Stomach (tissue), 9 donors: Measurements from ENCODE around the gene AKT1S1. TPM values are rescaled to one million over a fixed set of nuclear protein-coding genes. Genes with fewer than 3 reads are reported as not detected.

ENCODE experiments used
- DNase-seq, 2 donors: peaks; one replicate each; pipeline versions ENCODE4 v3.0.0 to v3.0.0-alpha.2; 2013 to 2019
- H3K27ac ChIP-seq, 5 donors: fragments of 200-600 bp in 4 of 5; sonication (generic) in 4 of 5; one replicate each; pipeline ENCODE4 v1.5.1; 2013 to 2019; ENCODE audit warnings: mild to moderate bottlenecking in 1 of 5, moderate library complexity in 1 of 5
- H3K27me3 ChIP-seq, 3 donors: fragments of 200-600 bp; sonication (generic); one replicate each; pipeline ENCODE4 v1.5.1; 2017 to 2019; ENCODE audit warnings: mixed run types in 1 of 3
- H3K36me3 ChIP-seq, 4 donors: fragments of 200-600 bp; sonication (generic); 1 replicate in 3 of 4; 2 replicates in 1 of 4; pipeline ENCODE4 v1.5.1; 2016 to 2019
- H3K4me1 ChIP-seq, 4 donors: fragments of 200-600 bp; sonication (generic); one replicate each; pipeline ENCODE4 v1.5.1; 2016 to 2019
- H3K4me3 ChIP-seq, 4 donors: fragments of 200-600 bp; sonication (generic) in 3 of 4; one replicate each; pipeline ENCODE4 v1.5.1; 2016 to 2019; ENCODE audit warnings: mild to moderate bottlenecking in 1 of 4
- H3K9me3 ChIP-seq, 4 donors: fragments of 200-600 bp; sonication (generic); one replicate each; pipeline ENCODE4 v1.5.1; 2016 to 2019
- EP300 ChIP-seq: sonication (generic); formaldehyde crosslinking; IDR thresholded peaks from one replicate; pipeline ENCODE4 v1.6.1; 2017; ENCODE audit warnings: antibody characterized with exemption
- POLR2A ChIP-seq, 4 donors: fragments of 450-650 bp; IDR thresholded peaks; one replicate each; pipeline ENCODE4 v1.6.1; 2016; ENCODE audit warnings: antibody characterized with exemption in 4 of 4, control low read depth in 2 of 4, mild to moderate bottlenecking in 1 of 4, moderate library complexity in 1 of 4
- POLR2AphosphoS5 ChIP-seq, 3 donors: sonication (generic); formaldehyde crosslinking; IDR thresholded peaks; one replicate each; pipeline ENCODE4 v1.6.1; 2016; ENCODE audit warnings: antibody characterized with exemption in 3 of 3
- WGBS, 5 donors: extraction: QIAGEN DNeasy Blood & Tissue Kit in 3 of 5; methylation state at CpG; one replicate each; pipeline versions ENCODE4 v1.1.5 to v1.1.7; 2013 to 2018; 5-methylcytosine and 5-hydroxymethylcytosine counted together
- intact Hi-C: fragments of 100-400 bp; cut with DNase I; formaldehyde crosslinking; loops from one replicate; pipeline ENCODE4 v1.15.1; 2023; ENCODE audit warnings: low total_unique reads
- polyA plus RNA-seq, 3 donors: library from polyadenylated mRNA; stranded (reverse); fragments of 200-250 nt; gene quantifications; one replicate each; pipeline ENCODE4 v1.2.3, GENCODE V29; 2013
- total RNA-seq, 5 donors: library from RNA; depleted of rRNA; stranded (reverse); fragments of >200 nt; gene quantifications; one replicate each; pipeline versions ENCODE4 v1.1.0 to v1.2.3, GENCODE V29; 2014 to 2016
- TF ChIP-seq, protein P1 (sequence below), 7 experiments: fragments of 450-650 bp in 4 of 7; fragments of 200-600 bp in 3 of 7; sonication (generic) in 3 of 7; IDR thresholded peaks; one replicate each; pipeline ENCODE4 v1.5.1; 2016 to 2019; ENCODE audit warnings: antibody characterized with exemption in 7 of 7, control low read depth in 2 of 7, mild to moderate bottlenecking in 1 of 7
- donor health status: healthy with polysubstance abuse.
- donor health status: Bipolar disorder and iron deficiency.
- donor health status: healthy.

The AKT1S1 gene
- total and polyA plus RNA-seq, 8 donors: 3.5 to 63.7 (median 29.1) TPM

DNA sequence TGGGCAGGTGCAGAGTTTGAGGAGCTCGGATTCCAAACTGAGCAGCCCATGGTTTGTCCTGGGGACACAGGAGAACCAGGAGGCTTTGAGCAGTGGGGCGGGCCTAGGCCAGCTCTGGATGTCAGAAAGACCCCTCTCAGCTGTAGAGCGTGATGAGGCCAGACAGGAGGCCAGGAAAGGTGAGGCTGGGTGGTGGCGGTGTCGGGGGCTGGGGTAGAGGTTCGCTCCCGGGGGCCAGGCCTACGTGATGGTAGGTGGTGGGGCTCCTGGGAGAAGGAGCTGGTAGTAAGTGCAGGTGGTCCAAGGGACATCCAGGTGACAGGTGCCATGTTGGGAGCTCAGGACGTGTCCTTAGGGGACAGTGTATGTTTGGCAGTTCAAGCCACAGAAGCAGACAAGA is 39.7 kb downstream of the AKT1S1 start:
- H3K36me3 ChIP-seq: peaks cover 62 to 88% (median 83%) of the 10 kb centered on the region in 4 donors
- no peaks in the 10 kb centered on the region for H3K9me3 ChIP-seq
- H3K4me1 ChIP-seq: peaks cover 0 to 4% (median 0%) of the 10 kb centered on the region in 4 donors
- no peak for DNase-seq
- no peak overlapping the region for H3K4me3 ChIP-seq
- TF ChIP-seq, protein P1, sequence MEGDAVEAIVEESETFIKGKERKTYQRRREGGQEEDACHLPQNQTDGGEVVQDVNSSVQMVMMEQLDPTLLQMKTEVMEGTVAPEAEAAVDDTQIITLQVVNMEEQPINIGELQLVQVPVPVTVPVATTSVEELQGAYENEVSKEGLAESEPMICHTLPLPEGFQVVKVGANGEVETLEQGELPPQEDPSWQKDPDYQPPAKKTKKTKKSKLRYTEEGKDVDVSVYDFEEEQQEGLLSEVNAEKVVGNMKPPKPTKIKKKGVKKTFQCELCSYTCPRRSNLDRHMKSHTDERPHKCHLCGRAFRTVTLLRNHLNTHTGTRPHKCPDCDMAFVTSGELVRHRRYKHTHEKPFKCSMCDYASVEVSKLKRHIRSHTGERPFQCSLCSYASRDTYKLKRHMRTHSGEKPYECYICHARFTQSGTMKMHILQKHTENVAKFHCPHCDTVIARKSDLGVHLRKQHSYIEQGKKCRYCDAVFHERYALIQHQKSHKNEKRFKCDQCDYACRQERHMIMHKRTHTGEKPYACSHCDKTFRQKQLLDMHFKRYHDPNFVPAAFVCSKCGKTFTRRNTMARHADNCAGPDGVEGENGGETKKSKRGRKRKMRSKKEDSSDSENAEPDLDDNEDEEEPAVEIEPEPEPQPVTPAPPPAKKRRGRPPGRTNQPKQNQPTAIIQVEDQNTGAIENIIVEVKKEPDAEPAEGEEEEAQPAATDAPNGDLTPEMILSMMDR (IDR thresholded peaks at IDR 0.05): no peak
- no peak for TF ChIP-seq POLR2A (IDR thresholded peaks at IDR 0.05)
- H3K27me3 ChIP-seq: no peaks in the 10 kb centered on the region
- intact Hi-C loops: no loop called here
- WGBS, 5 donors: 93 to 97% (median 95%) methylated on average over 9 of the region's 9 CpGs
- H3K27ac ChIP-seq: no peak overlapping the region

DNA sequence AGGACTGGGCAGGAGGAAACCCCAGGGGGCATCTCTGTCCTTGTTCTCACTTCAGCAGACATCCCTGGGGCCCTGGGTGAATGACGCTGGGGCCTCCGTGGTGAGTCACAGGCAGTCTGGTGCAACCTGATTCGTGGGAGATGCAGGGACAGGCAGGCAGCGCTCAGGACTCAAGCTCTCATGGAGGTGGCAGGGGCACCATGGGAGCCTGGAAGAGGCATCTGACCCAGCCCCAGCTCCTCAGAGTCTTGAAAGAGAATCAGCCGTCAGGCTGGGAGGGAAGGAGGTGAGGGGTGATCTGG is 40.2 kb downstream of the AKT1S1 start:
- peaks cover 67 to 92% (median 88%) of the 10 kb centered on the region in 4 donors for H3K36me3 ChIP-seq
- WGBS, 5 donors: 91 to 94% (median 92%) methylated on average over 5 of the region's 5 CpGs
- TF ChIP-seq, protein P1 (IDR thresholded peaks at IDR 0.05): no peak
- no peak for TF ChIP-seq POLR2AphosphoS5 (IDR thresholded peaks at IDR 0.05)
- TF ChIP-seq POLR2A (IDR thresholded peaks at IDR 0.05): no peak
- TF ChIP-seq EP300: no peak
- intact Hi-C loops: no loop called here
- H3K27me3 ChIP-seq: no peaks in the 10 kb centered on the region
- no peak overlapping the region for H3K4me3 ChIP-seq
- no peak overlapping the region for H3K27ac ChIP-seq
- H3K9me3 ChIP-seq: no peaks in the 10 kb centered on the region
- peaks cover 0 to 9% (median 0%) of the 10 kb centered on the region in 4 donors for H3K4me1 ChIP-seq
- no peak for DNase-seq

DNA sequence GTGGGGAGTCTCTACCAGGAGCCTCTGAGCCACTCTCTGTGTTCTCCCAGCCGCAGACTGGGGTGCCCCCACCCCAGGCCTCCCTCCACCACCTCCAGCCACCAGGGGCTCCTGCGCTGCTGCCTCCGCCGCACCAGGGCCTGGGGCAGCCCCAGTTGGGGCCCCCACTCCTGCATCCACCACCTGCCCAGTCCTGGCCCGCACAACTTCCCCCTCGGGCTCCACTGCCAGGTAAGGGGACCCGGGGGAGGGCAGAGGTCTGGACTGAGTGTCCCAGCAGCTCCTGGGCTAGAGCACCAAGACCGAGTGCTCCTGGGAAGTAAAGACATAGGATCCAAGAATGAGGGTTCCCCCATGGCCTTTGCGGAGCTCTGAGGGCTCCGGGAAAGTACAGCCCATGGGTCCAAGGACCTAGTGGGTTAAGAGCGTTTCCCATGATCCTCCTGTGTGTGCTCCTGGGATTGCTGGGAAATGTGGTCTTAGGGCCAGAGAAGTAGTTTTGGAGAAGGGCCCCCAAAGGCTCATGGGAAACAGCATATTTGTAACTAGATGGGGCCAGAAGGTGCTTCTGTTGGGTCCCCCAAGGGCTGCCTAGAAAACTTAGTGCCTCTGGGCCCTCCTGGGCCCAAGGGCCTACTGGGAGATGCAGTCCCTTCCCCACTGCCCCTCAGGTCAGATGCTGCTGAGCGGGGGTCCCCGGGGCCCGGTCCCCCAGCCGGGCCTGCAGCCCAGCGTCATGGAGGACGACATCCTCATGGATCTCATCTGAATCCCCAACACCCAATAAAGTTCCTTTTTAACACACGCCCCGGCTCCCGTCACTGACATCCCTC is 40.8 kb downstream of the AKT1S1 start:
- H3K27me3 ChIP-seq: no peaks in the 10 kb centered on the region
- intact Hi-C loops: no loop called here
- no peak for TF ChIP-seq POLR2A (IDR thresholded peaks at IDR 0.05)
- TF ChIP-seq, protein P1 (IDR thresholded peaks at IDR 0.05): no peak
- no peak for TF ChIP-seq POLR2AphosphoS5 (IDR thresholded peaks at IDR 0.05)
- no peak for TF ChIP-seq EP300
- peaks cover 72 to 98% (median 93%) of the 10 kb centered on the region in 4 donors for H3K36me3 ChIP-seq
- WGBS, 5 donors: 93 to 97% (median 96%) methylated on average over 16 to 20 of the region's 20 CpGs
- DNase-seq: no peak
- no peak overlapping the region for H3K27ac ChIP-seq
- H3K4me3 ChIP-seq: no peak overlapping the region
- H3K9me3 ChIP-seq: no peaks in the 10 kb centered on the region
- peaks cover 0 to 14% (median 0%) of the 10 kb centered on the region in 4 donors for H3K4me1 ChIP-seq

DNA sequence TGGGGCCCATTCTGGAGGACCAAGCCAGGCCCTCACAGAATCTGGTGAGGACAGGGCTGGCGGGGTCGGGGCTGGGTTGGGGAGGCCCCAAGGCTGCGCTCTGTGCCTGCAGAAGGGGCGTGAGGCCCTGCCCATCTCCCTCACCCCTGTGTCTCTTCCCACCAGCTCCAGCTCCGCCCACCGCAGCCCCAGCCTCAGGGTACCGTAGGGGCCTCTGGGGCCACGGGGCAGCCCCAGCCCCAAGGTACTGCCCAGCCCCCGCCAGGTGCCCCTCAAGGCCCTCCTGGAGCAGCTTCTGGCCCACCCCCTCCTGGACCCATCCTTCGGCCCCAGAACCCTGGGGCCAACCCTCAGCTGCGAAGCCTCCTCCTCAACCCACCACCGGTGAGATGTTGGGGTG is 41.6 kb downstream of the AKT1S1 start:
- intact Hi-C loops: no loop called here
- Histone ChIP-seq H3K27me3 (no peaks in the 10 kb centered on the region), H3K36me3 (peaks cover 81 to 100% (median 95%) of the 10 kb centered on the region in 4 donors), H3K4me1 (peaks cover 0 to 14% (median 0%) of the 10 kb centered on the region in 4 donors), H3K27ac (no peak overlapping the region), H3K9me3 (no peaks in the 10 kb centered on the region), H3K4me3 (no peak overlapping the region)
- DNase-seq: no peak
- WGBS, 5 donors: 93 to 99% (median 96%) methylated on average over 6 to 12 of the region's 12 CpGs
- TF ChIP-seq, protein P1 (IDR thresholded peaks at IDR 0.05): no peak
- TF ChIP-seq EP300 (no peak), POLR2AphosphoS5 (IDR thresholded peaks at IDR 0.05) (no peak), POLR2A (IDR thresholded peaks at IDR 0.05) (no peak)
